ENCODE data around the gene SUN3. TPM values are rescaled to one million over a fixed set of nuclear protein-coding genes. Genes with fewer than 3 reads are reported as not detected.

The SUN3 gene
- total RNA-seq, 6 donors from 2014 or later = not detected

GRCh38 chr7:47942132-47942531, 86.8 kb downstream of the SUN3 start:
- Histone ChIP-seq H3K27ac (peak overlapping the region; percentile 21 to 91 (median 58)), H3K27me3 (no peaks in the 10 kb centered on the region), H3K36me3 (no peaks in the 10 kb centered on the region), H3K9me3 (no peaks in the 10 kb centered on the region), H3K4me3 (no peak overlapping the region), H3K4me1 (peaks cover 24 to 34% (median 29%) of the 10 kb centered on the region in 4 donors)
- no peak for ATAC-seq (ENCODE audit: low FRiP score in 2 of 2)
- 69 to 84% methylated on average over 10 of the region's 10 CpGs for WGBS, 2 donors
- no peak for DNase-seq
- peak in 1 of 4 donors; percentile 51 for TF ChIP-seq EP300 (IDR thresholded peaks at IDR 0.05)
- no peak for TF ChIP-seq POLR2AphosphoS5 (IDR thresholded peaks at IDR 0.05)
- TF ChIP-seq CTCF (IDR thresholded peaks at IDR 0.05) = no peak
- TF ChIP-seq POLR2A (IDR thresholded peaks at IDR 0.05) = no peak

GRCh38 chr7:47941136-47941844, 87.6 kb downstream of the SUN3 start:
- DNase-seq = peak in 1 of 2 donors; percentile 64
- H3K4me1 ChIP-seq = peaks cover 24 to 34% (median 29%) of the 10 kb centered on the region in 4 donors
- peak overlapping the region; percentile 73 to 91 (median 84) for H3K27ac ChIP-seq
- H3K27me3 ChIP-seq = no peaks in the 10 kb centered on the region
- H3K36me3 ChIP-seq = no peaks in the 10 kb centered on the region
- ATAC-seq (ENCODE audit: low FRiP score in 2 of 2) = peak; percentile 39 to 40
- 44 to 49% methylated on average over 9 of the region's 9 CpGs for WGBS, 2 donors
- no peak overlapping the region for H3K4me3 ChIP-seq
- no peaks in the 10 kb centered on the region for H3K9me3 ChIP-seq
- TF ChIP-seq EP300 (IDR thresholded peaks at IDR 0.05) = peak; percentile 22 to 85 (median 68)
- TF ChIP-seq POLR2A (IDR thresholded peaks at IDR 0.05) = peak in 1 of 4 donors; percentile 19
- TF ChIP-seq POLR2AphosphoS5 (IDR thresholded peaks at IDR 0.05) = peak; percentile 62 to 93
- no peak for TF ChIP-seq CTCF (IDR thresholded peaks at IDR 0.05)

DNA sequence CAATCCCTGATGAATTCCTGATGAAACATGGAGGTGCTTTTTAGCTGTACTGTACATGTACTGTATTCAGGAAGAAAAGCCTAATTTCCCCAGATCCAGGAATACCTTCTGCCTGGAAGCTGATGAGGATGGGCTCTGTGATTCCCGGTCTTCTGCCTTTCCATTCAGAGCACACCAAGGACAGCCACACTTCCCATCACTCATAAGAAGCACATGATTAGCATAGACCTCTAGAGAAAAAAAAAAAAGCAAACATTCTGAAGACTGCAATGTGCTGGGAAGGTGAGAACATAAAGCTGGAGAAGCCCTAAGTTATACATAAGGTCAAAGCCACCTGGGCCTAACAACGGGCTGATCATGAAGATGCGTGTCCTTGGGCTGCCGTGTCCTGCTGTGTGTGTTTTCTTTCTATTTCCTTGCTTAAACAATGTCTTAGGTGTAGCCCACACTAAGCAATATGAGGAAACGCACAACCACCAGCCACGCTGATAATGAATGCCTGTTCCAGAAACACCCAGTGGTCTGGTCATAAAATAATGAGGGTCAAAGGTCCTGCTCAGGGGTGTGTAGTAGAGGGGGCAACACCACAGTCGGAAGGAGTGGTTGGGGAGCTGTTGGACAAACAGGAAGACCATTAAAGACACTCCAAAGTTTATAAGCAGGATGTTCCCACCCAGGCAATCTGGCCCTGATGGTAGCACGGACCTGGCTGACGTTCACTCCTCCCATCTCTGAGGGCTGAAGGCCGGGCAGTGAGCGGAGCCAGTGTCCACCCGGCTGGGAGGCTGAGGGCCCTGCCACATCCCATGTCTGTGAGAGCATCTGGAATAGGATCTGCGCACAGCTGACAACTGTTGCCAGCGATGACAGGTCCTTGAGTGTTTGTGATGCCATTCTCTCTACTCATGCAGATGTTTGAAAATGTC, 88.6 kb downstream of the SUN3 start:
- no peak for TF ChIP-seq CTCF (IDR thresholded peaks at IDR 0.05)
- TF ChIP-seq POLR2A (IDR thresholded peaks at IDR 0.05) = peak in 1 of 4 donors; percentile 13
- peak; percentile 9 to 76 for TF ChIP-seq POLR2AphosphoS5 (IDR thresholded peaks at IDR 0.05)
- TF ChIP-seq EP300 (IDR thresholded peaks at IDR 0.05) = peak in 2 of 4 donors; percentile 62 to 64
- peak in 1 of 2 donors; percentile 32 for DNase-seq
- H3K9me3 ChIP-seq = no peaks in the 10 kb centered on the region
- H3K27ac ChIP-seq = peak overlapping the region; percentile 73 to 91 (median 84)
- no peaks in the 10 kb centered on the region for H3K36me3 ChIP-seq
- H3K4me1 ChIP-seq = peaks cover 24 to 34% (median 28%) of the 10 kb centered on the region in 4 donors
- H3K27me3 ChIP-seq = no peaks in the 10 kb centered on the region
- 71 to 82% methylated on average over 9 to 14 of the region's 14 CpGs for WGBS, 2 donors
- peak in 1 of 2 donors; percentile 64 for ATAC-seq (ENCODE audit: low FRiP score in 2 of 2)
- H3K4me3 ChIP-seq = no peak overlapping the region

- no peaks in the 10 kb centered on the region for H3K36me3 ChIP-seq
- DNase-seq = peak in 1 of 2 donors; percentile 52
- TF ChIP-seq POLR2AphosphoS5 (IDR thresholded peaks at IDR 0.05) (no peak), EP300 (IDR thresholded peaks at IDR 0.05) (no peak), POLR2A (IDR thresholded peaks at IDR 0.05) (no peak), CTCF (IDR thresholded peaks at IDR 0.05) (no peak)
- no peaks in the 10 kb centered on the region for H3K27me3 ChIP-seq
- H3K27ac ChIP-seq = peak overlapping the region; percentile 11 to 91 (median 84)
- 91 to 96% methylated on average over 6 of the region's 7 CpGs for WGBS, 2 donors
- no peaks in the 10 kb centered on the region for H3K9me3 ChIP-seq
- H3K4me1 ChIP-seq = peaks cover 22 to 34% (median 27%) of the 10 kb centered on the region in 4 donors
- H3K4me3 ChIP-seq = no peak overlapping the region
- ATAC-seq (ENCODE audit: low FRiP score in 2 of 2) = no peak
Observed at GRCh38 chr7:47939425-47940036, 89.4 kb downstream of the SUN3 start.
